Measurements from ENCODE around the gene TMOD1. TPM values are rescaled to one million over a fixed set of nuclear protein-coding genes. Genes with fewer than 3 reads are reported as not detected.

The TMOD1 gene
- total RNA-seq, 1 experiment from 2014 or later: not detected

DNA sequence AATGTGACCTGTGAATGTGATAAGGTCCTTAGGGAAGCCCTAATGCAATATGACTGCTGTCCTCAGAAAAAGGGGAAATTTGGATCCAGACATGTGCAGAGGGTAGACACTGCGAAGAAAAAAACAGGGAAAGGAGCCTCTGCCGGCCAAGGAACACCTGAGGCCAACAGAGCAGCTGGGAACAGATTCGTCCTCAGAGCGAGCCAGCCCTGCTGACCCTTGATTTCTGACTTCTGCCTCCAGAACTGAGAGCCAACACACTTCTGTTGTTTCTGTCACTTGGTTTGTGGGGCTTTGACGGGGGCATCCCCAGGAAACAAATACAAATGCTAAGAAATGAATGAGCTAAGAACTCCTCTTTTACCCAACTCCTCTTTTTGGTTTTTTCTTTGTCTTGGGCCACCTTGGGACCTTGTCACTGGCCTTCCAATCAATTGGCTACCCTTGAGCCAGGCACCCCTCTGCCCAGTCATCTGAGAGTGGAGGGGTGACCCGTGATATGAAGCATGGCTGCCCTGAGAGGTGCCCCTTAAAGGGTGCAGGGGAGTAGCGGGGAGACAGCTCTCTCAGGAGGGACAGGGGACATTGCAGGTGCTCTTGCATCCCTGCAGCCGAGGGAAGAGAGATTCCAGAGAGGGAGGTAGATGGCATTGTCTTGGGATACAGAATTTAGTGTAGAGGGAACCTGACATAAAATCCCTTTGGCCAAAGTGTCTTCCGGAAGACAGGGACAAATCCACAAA lies 16.9 kb downstream of the TMOD1 start:
- peak overlapping the region; percentile 77 for H3K4me2 ChIP-seq (ENCODE audit: low read length)
- BruUV-seq (replicated peaks): no TSS peak
- H3K9me2 ChIP-seq (replicated peaks; ENCODE audit: low read length): no peaks in the 10 kb centered on the region
- H3K27ac ChIP-seq (ENCODE audit: low read length): peak overlapping the region; percentile 31; the same call in 1 of the 2 replicates
- H3F3A ChIP-seq (ENCODE audit: low read length, unreplicated experiment): no peaks in the 10 kb centered on the region
- H3K4me3 ChIP-seq (ENCODE audit: low read length): no peak overlapping the region
- H3K36me3 ChIP-seq (ENCODE audit: low read depth, low read length): no peaks in the 10 kb centered on the region
- TF ChIP-seq, protein P1, sequence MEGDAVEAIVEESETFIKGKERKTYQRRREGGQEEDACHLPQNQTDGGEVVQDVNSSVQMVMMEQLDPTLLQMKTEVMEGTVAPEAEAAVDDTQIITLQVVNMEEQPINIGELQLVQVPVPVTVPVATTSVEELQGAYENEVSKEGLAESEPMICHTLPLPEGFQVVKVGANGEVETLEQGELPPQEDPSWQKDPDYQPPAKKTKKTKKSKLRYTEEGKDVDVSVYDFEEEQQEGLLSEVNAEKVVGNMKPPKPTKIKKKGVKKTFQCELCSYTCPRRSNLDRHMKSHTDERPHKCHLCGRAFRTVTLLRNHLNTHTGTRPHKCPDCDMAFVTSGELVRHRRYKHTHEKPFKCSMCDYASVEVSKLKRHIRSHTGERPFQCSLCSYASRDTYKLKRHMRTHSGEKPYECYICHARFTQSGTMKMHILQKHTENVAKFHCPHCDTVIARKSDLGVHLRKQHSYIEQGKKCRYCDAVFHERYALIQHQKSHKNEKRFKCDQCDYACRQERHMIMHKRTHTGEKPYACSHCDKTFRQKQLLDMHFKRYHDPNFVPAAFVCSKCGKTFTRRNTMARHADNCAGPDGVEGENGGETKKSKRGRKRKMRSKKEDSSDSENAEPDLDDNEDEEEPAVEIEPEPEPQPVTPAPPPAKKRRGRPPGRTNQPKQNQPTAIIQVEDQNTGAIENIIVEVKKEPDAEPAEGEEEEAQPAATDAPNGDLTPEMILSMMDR (conservative IDR thresholded peaks at IDR 0.05; ENCODE audit: low read depth, low read length): no peak
- TF ChIP-seq EZH2phosphoT487 (IDR thresholded peaks at IDR 0.05; ENCODE audit: borderline replicate concordance, low read length) (no peak), EZH2 (IDR thresholded peaks at IDR 0.05; ENCODE audit: low read length, unreplicated experiment) (no peak)
- no peaks in the 10 kb centered on the region for H4K20me1 ChIP-seq (ENCODE audit: low read length)
- no peak overlapping the region for H3K9ac ChIP-seq (ENCODE audit: low read length)
- no peak for DNase-seq
- no peaks in the 10 kb centered on the region for H3K9me3 ChIP-seq (ENCODE audit: low read length)
- no peak; the same call in 1 of the 2 replicates for ATAC-seq
- POLR2A ChIA-PET (ENCODE audit: unreplicated experiment): interaction anchor here (0.7 kb wide), 1 partner anchor 660 kb away, joined by 3 read pairs; no protein-coding TSS in a partner anchor
- peaks cover 13% of the 10 kb centered on the region for H3K4me1 ChIP-seq (ENCODE audit: insufficient read depth, low read length)
- CTCF ChIA-PET: no interaction called here
- intact Hi-C loops (cut with micrococcal nuclease): no loop called here
- H3K79me2 ChIP-seq (ENCODE audit: low read length): no peaks in the 10 kb centered on the region
- H3K27me3 ChIP-seq (ENCODE audit: low read length): no peaks in the 10 kb centered on the region
- H2AFZ ChIP-seq (ENCODE audit: low read length): no peak overlapping the region

DNA sequence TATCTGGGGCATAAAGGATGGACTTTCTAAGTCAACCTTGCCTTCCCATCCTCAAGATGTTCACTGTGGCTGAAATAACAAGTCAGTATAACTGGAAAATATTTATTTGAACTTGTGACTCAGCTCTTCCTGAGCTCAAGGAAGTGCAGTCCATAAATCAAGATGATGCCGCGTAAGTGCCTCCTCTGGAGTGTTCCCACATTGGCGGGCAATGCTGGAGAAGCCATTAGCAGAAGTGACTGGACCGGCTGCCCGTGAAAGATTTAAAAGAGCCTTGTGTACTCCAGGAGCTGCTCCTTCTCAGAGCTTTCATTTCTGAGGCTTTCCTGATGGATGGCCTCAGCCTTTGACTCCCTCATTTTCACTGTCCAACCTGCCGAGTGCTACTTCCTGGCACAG lies 17.4 kb downstream of the TMOD1 start:
- no peaks in the 10 kb centered on the region for H3K9me3 ChIP-seq (ENCODE audit: low read length)
- peak overlapping the region; percentile 93 for H2AFZ ChIP-seq (ENCODE audit: low read length)
- peak overlapping the region; percentile 77 for H3K4me2 ChIP-seq (ENCODE audit: low read length)
- TF ChIP-seq, protein P1 (conservative IDR thresholded peaks at IDR 0.05; ENCODE audit: low read depth, low read length): no peak
- no peak for TF ChIP-seq EZH2 (IDR thresholded peaks at IDR 0.05; ENCODE audit: low read length, unreplicated experiment)
- TF ChIP-seq EZH2phosphoT487 (IDR thresholded peaks at IDR 0.05; ENCODE audit: borderline replicate concordance, low read length): no peak
- ATAC-seq (peak; percentile 97), DNase-seq (peak; percentile 80)
- no peaks in the 10 kb centered on the region for H3K36me3 ChIP-seq (ENCODE audit: low read depth, low read length)
- no peaks in the 10 kb centered on the region for H3K9me2 ChIP-seq (replicated peaks; ENCODE audit: low read length)
- H3K27me3 ChIP-seq (ENCODE audit: low read length): no peaks in the 10 kb centered on the region
- intact Hi-C loops (cut with micrococcal nuclease): no loop called here
- no peaks in the 10 kb centered on the region for H4K20me1 ChIP-seq (ENCODE audit: low read length)
- peak overlapping the region; percentile 60 for H3K27ac ChIP-seq (ENCODE audit: low read length)
- peak overlapping the region; percentile 44 for H3K9ac ChIP-seq (ENCODE audit: low read length)
- H3K4me3 ChIP-seq (ENCODE audit: low read length): peak overlapping the region; percentile 42
- H3K4me1 ChIP-seq (ENCODE audit: insufficient read depth, low read length): peaks cover 13% of the 10 kb centered on the region
- H3K79me2 ChIP-seq (ENCODE audit: low read length): no peaks in the 10 kb centered on the region
- POLR2A ChIA-PET (ENCODE audit: unreplicated experiment): interaction anchor here (0.7 kb wide), 1 partner anchor 661 kb away, joined by 3 read pairs; no protein-coding TSS in a partner anchor
- no peaks in the 10 kb centered on the region for H3F3A ChIP-seq (ENCODE audit: low read length, unreplicated experiment)
- no TSS peak for BruUV-seq (replicated peaks)
- CTCF ChIA-PET: no interaction called here

DNA sequence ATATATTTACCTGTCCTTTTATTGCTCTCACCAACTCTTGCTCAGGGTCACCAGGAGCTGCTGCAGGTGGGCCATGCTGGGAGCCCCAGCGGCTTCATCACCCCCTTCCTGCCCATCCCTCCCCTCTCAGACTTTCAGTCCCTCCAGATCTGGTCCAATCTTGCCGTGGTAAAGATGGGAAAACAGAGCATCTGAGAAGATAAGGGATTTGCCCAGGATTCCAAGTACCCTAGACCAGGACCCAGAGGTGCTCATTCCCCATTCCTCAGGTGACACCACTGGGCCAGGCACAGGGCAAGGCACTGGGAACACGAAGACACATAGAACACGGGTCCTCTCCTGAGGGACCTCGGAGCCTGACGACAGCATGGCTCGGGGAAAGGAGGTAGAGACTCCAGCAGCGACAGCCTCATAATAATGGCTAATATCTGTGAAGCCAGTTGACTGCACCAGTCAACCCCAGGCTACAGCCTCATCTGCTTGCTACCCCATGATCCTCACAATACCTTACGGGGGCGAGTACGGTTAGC lies 18.0 kb downstream of the TMOD1 start:
- peak overlapping the region; percentile 42 for H3K4me3 ChIP-seq (ENCODE audit: low read length)
- TF ChIP-seq EZH2 (IDR thresholded peaks at IDR 0.05; ENCODE audit: low read length, unreplicated experiment) (no peak), EZH2phosphoT487 (IDR thresholded peaks at IDR 0.05; ENCODE audit: borderline replicate concordance, low read length) (no peak)
- TF ChIP-seq, protein P1 (conservative IDR thresholded peaks at IDR 0.05; ENCODE audit: low read depth, low read length): no peak
- no peaks in the 10 kb centered on the region for H4K20me1 ChIP-seq (ENCODE audit: low read length)
- no peaks in the 10 kb centered on the region for H3F3A ChIP-seq (ENCODE audit: low read length, unreplicated experiment)
- H3K4me2 ChIP-seq (ENCODE audit: low read length): peak overlapping the region; percentile 77
- peak overlapping the region; percentile 60 for H3K27ac ChIP-seq (ENCODE audit: low read length)
- ChIA-PET CTCF (no interaction called here), POLR2A (ENCODE audit: unreplicated experiment) (interaction anchor here (0.7 kb wide), 1 partner anchor 662 kb away, joined by 3 read pairs; no protein-coding TSS in a partner anchor)
- no TSS peak for BruUV-seq (replicated peaks)
- no peak for DNase-seq
- no peaks in the 10 kb centered on the region for H3K9me2 ChIP-seq (replicated peaks; ENCODE audit: low read length)
- no peaks in the 10 kb centered on the region for H3K36me3 ChIP-seq (ENCODE audit: low read depth, low read length)
- H3K9me3 ChIP-seq (ENCODE audit: low read length): no peaks in the 10 kb centered on the region
- peak overlapping the region; percentile 93 for H2AFZ ChIP-seq (ENCODE audit: low read length)
- H3K79me2 ChIP-seq (ENCODE audit: low read length): no peaks in the 10 kb centered on the region
- no peaks in the 10 kb centered on the region for H3K27me3 ChIP-seq (ENCODE audit: low read length)
- peak overlapping the region; percentile 44 for H3K9ac ChIP-seq (ENCODE audit: low read length)
- H3K4me1 ChIP-seq (ENCODE audit: insufficient read depth, low read length): peaks cover 13% of the 10 kb centered on the region
- ATAC-seq: no peak
- intact Hi-C loops (cut with micrococcal nuclease): no loop called here
